Tibial nerve (tissue), 4 donors: Measurements from ENCODE around the gene ZC3H15. TPM values are rescaled to one million over a fixed set of nuclear protein-coding genes. Genes with fewer than 3 reads are reported as not detected.

Experiments
- DNase-seq, 2 donors: peaks; one replicate each; pipeline ENCODE4 v3.0.0-alpha.2; 2019; ENCODE audit warnings: low spot score in 2 of 2
- H3K27ac ChIP-seq, 4 donors: fragments of 200-600 bp; sonication (generic) in 3 of 4; one replicate each; pipeline ENCODE4 v1.5.1; 2017 to 2019; ENCODE audit warnings: mild to moderate bottlenecking in 1 of 4
- H3K27me3 ChIP-seq, 2 donors: fragments of 200-600 bp; sonication (generic) in 1 of 2; one replicate each; pipeline versions ENCODE4 v1.5.1 to v1.6.0; 2017 to 2019
- H3K36me3 ChIP-seq, 3 donors: fragments of 200-600 bp; sonication (generic); one replicate each; pipeline ENCODE4 v1.5.1; 2018 to 2019
- H3K4me1 ChIP-seq, 4 donors: fragments of 200-600 bp; sonication (generic) in 3 of 4; one replicate each; pipeline ENCODE4 v1.5.1; 2017 to 2019
- H3K4me3 ChIP-seq, 4 donors: fragments of 200-600 bp; sonication (generic) in 3 of 4; one replicate each; pipeline ENCODE4 v1.5.1; 2017 to 2019; ENCODE audit warnings: mild to moderate bottlenecking in 1 of 4, moderate library complexity in 1 of 4
- H3K9me3 ChIP-seq, 4 donors: fragments of 200-600 bp; sonication (generic) in 3 of 4; one replicate each; pipeline ENCODE4 v1.5.1; 2017 to 2019
- EP300 ChIP-seq, 2 donors: sonication (generic); formaldehyde crosslinking; IDR thresholded peaks; one replicate each; pipeline ENCODE4 v1.6.1; 2017; ENCODE audit warnings: antibody characterized with exemption in 2 of 2, mild to moderate bottlenecking in 1 of 2
- POLR2A ChIP-seq, 2 donors: fragments of 450-650 bp; IDR thresholded peaks; one replicate each; pipeline ENCODE4 v1.6.1; 2017; ENCODE audit warnings: antibody characterized with exemption in 2 of 2, mild to moderate bottlenecking in 2 of 2, moderate library complexity in 2 of 2
- WGBS, 2 donors: methylation state at CpG; one replicate each; pipeline ENCODE4 v1.1.5; 2018; 5-methylcytosine and 5-hydroxymethylcytosine counted together
- total RNA-seq, 4 donors: library from RNA; depleted of rRNA; stranded (reverse); fragments of >200 nt; gene quantifications; one replicate each; pipeline ENCODE4 v1.1.0, GENCODE V29; 2016
- TF ChIP-seq, protein P1 (sequence below), 5 experiments: fragments of 200-600 bp in 3 of 5; fragments of 450-650 bp in 2 of 5; sonication (generic) in 3 of 5; IDR thresholded peaks; one replicate each; pipeline ENCODE4 v1.5.1; 2016 to 2019; ENCODE audit warnings: antibody characterized with exemption in 5 of 5, mild to moderate bottlenecking in 3 of 5, moderate library complexity in 2 of 5

ZC3H15 gene
- total RNA-seq, 4 donors from 2014 or later: 45.7 to 50.7 (median 48.4) TPM

DNA sequence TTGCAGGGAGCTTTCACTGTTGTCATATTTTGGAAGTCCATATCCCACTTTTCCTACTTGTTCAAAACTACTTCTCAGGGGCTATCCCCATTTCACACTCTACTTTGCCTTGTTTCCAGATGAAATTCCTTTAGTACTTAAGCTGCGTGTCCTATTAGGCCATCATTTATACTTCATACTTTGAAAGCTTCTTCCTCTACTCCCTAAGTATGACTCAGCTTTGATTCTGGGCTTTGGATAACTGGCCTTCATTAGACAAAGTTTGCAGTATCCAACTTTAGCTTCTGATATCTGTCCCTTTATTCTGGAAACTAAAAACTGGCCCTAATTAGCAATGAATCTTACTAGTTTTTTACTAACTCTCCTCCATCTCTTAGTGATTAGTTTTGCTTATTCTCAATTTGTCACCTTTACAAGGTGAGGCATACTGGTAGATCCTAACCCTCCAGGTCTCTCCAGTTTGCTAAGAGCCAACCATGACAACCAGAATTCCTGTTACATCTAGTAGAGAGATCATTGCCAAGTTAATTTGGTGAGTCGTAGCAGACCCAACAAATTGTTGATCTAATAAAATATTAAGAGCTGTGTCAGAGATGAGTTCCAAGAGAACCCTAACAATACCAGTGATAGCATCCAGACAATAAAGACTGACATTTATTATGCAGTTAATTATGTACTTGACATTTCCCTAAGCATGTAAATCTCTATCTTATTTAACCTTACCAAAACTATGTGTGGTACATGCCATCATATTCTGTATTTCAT is 72.6 kb downstream of the ZC3H15 start:
- Histone ChIP-seq H3K36me3 (no peaks in the 10 kb centered on the region), H3K27me3 (no peaks in the 10 kb centered on the region), H3K4me3 (no peak overlapping the region), H3K4me1 (no peaks in the 10 kb centered on the region), H3K27ac (no peak overlapping the region), H3K9me3 (no peaks in the 10 kb centered on the region)
- no peak for DNase-seq
- TF ChIP-seq EP300 (IDR thresholded peaks at IDR 0.05): no peak
- TF ChIP-seq, protein P1, sequence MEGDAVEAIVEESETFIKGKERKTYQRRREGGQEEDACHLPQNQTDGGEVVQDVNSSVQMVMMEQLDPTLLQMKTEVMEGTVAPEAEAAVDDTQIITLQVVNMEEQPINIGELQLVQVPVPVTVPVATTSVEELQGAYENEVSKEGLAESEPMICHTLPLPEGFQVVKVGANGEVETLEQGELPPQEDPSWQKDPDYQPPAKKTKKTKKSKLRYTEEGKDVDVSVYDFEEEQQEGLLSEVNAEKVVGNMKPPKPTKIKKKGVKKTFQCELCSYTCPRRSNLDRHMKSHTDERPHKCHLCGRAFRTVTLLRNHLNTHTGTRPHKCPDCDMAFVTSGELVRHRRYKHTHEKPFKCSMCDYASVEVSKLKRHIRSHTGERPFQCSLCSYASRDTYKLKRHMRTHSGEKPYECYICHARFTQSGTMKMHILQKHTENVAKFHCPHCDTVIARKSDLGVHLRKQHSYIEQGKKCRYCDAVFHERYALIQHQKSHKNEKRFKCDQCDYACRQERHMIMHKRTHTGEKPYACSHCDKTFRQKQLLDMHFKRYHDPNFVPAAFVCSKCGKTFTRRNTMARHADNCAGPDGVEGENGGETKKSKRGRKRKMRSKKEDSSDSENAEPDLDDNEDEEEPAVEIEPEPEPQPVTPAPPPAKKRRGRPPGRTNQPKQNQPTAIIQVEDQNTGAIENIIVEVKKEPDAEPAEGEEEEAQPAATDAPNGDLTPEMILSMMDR (IDR thresholded peaks at IDR 0.05): no peak
- no peak for TF ChIP-seq POLR2A (IDR thresholded peaks at IDR 0.05)
- 82 to 90% methylated on average over 2 of the region's 2 CpGs for WGBS, 2 donors

Other genes starting within 250 kb of the ZC3H15 start
- 100 to 1,000 TPM in 2 of 4 donors, 10 to 100 TPM in 2; 97.1 to 114 (median 100) TPM for gene ITGAV, start 103.8 kb downstream of the ZC3H15 start, total RNA-seq
- gene FAM171B, start 207.8 kb downstream of the ZC3H15 start, total RNA-seq: 1 to 10 TPM; 6.3 to 9.6 (median 7.6) TPM